ENCODE data around the gene CACNA1I. TPM values are rescaled to one million over a fixed set of nuclear protein-coding genes. Genes with fewer than 3 reads are reported as not detected.

The CACNA1I gene
- total and polyA plus RNA-seq, 2 of the 8 experiments (the other 6 are each of a cell fraction or from before 2014, with no cell fraction given): 0.77 to 1.2 TPM

GRCh38 chr22:39647836-39648629 is 77.5 kb downstream of the CACNA1I start:
- ChIA-PET CTCF (ENCODE audit: partially characterized antibody) (no interaction called here), POLR2A (ENCODE audit: partially characterized antibody) (no interaction called here)
- H3K14ac ChIP-seq (ENCODE audit: insufficient read length): no peak overlapping the region
- H3K56ac ChIP-seq (replicated peaks; ENCODE audit: insufficient read length, low read depth, low read length): no peak overlapping the region
- no peak overlapping the region for H2BK120ac ChIP-seq (replicated peaks; ENCODE audit: low read depth, low read length)
- no peak for TF ChIP-seq JUN (IDR thresholded peaks at IDR 0.05; ENCODE audit: low read depth, low read length)
- no peak for TF ChIP-seq KDM4A (IDR thresholded peaks at IDR 0.05; ENCODE audit: low read depth, low read length, severe bottlenecking)
- no peak for TF ChIP-seq CEBPB (IDR thresholded peaks at IDR 0.05; ENCODE audit: low read depth, low read length)
- no peak for TF ChIP-seq TAF7 (optimal IDR thresholded peaks at IDR 0.05; ENCODE audit: borderline replicate concordance, low read depth, low read length)
- no peak for TF ChIP-seq ASH2L (IDR thresholded peaks at IDR 0.05; ENCODE audit: low read length)
- TF ChIP-seq CTCF (IDR thresholded peaks at IDR 0.05; ENCODE audit: control extremely low read depth in 1 of 3, insufficient read depth in 1 of 3, low read depth in 1 of 3, low read length in 3 of 3): no peak
- TF ChIP-seq FOSL1 (IDR thresholded peaks at IDR 0.05; ENCODE audit: insufficient read depth, low read depth, low read length): no peak
- no peak for TF ChIP-seq SUZ12 (IDR thresholded peaks at IDR 0.05; ENCODE audit: low read length)
- TF ChIP-seq KDM1A (IDR thresholded peaks at IDR 0.05; ENCODE audit: borderline replicate concordance, low read length): no peak
- no peak overlapping the region for H2BK12ac ChIP-seq (ENCODE audit: low read depth, low read length)
- no peak overlapping the region for H3K18ac ChIP-seq (ENCODE audit: extremely low read depth, low read length)
- H3K79me1 ChIP-seq (ENCODE audit: low read depth, low read length): no peaks in the 10 kb centered on the region
- FAIRE-seq: no peak
- no peaks in the 10 kb centered on the region for H3K4me1 ChIP-seq (replicated peaks in 1 of 4; ENCODE audit: control insufficient read depth in 3 of 4, insufficient read depth in 4 of 4, low read length in 3 of 4)
- no peak overlapping the region for H2AFZ ChIP-seq (ENCODE audit: low read length)
- DNase-seq (ENCODE audit: low read depth in 1 of 2, low spot score in 2 of 2): no peak
- H4K91ac ChIP-seq (replicated peaks; ENCODE audit: insufficient read length, low read length): no peak overlapping the region
- H3K27ac ChIP-seq (ENCODE audit: low read depth, low read length): no peak overlapping the region
- H3K23ac ChIP-seq (ENCODE audit: insufficient read length): no peak overlapping the region
- H4K5ac ChIP-seq (ENCODE audit: insufficient read length, low read depth, low read length): no peak overlapping the region
- no peak overlapping the region for H2BK15ac ChIP-seq (ENCODE audit: low read length)
- H3K4me3 ChIP-seq (ENCODE audit: extremely low read depth in 1 of 4, insufficient read depth in 2 of 4, low read depth in 3 of 4, low read length in 4 of 4): no peak overlapping the region
- H3K9ac ChIP-seq (replicated peaks in 1 of 4; ENCODE audit: extremely low read depth in 1 of 4, low read depth in 3 of 4, low read length in 3 of 4): no peak overlapping the region
- no peak overlapping the region for H2AK5ac ChIP-seq (ENCODE audit: low read depth, low read length)
- no peaks in the 10 kb centered on the region for H3K23me2 ChIP-seq (ENCODE audit: low read depth, low read length)
- no peak overlapping the region for H2BK20ac ChIP-seq (ENCODE audit: low read length)
- H3K9me3 ChIP-seq (ENCODE audit: insufficient read depth in 2 of 2, low read depth in 1 of 2, low read length in 1 of 2): no peaks in the 10 kb centered on the region
- no peak overlapping the region for H2BK5ac ChIP-seq (ENCODE audit: low read depth, low read length)
- no peaks in the 10 kb centered on the region for H3K36me3 ChIP-seq (ENCODE audit: control insufficient read depth in 2 of 4, insufficient read depth in 4 of 4, low read length in 3 of 4)
- no peaks in the 10 kb centered on the region for H3K27me3 ChIP-seq (replicated peaks in 1 of 4; ENCODE audit: control insufficient read depth in 3 of 4, extremely low read depth in 1 of 4, insufficient read depth in 3 of 4, low read length in 3 of 4)
- 84% methylated on average over 32 of the region's 35 CpGs; no CpG with 5 or more reads in 1 of the 2 experiments for WGBS, 2 experiments (ENCODE audit: extremely low coverage in 1 of 2, insufficient coverage in 1 of 2, insufficient read length in 1 of 2, insufficient replicate concordance in 2 of 2, low coverage in 1 of 2, low lambda C conversion rate in 2 of 2, missing lambda C conversion rate in 1 of 2)
- no peak overlapping the region for H3K4me2 ChIP-seq (ENCODE audit: insufficient read depth in 1 of 2, low read depth in 2 of 2, low read length in 2 of 2)
- H4K8ac ChIP-seq (ENCODE audit: extremely low read depth, insufficient read depth, low read length): no peak overlapping the region
- H3K4ac ChIP-seq (replicated peaks; ENCODE audit: insufficient read length, low read depth, low read length): no peak overlapping the region
- no peaks in the 10 kb centered on the region for H4K20me1 ChIP-seq (replicated peaks in 1 of 2; ENCODE audit: control insufficient read depth in 1 of 2, insufficient read depth in 2 of 2, low read length in 2 of 2)
- H3K79me2 ChIP-seq (ENCODE audit: control insufficient read depth in 1 of 2, insufficient read depth in 2 of 2, low read length in 2 of 2): no peaks in the 10 kb centered on the region
